NB4 (cell line): Measurements from ENCODE around the gene TTYH3.

Source experiments
- DNase-seq: peaks from one replicate; pipeline ENCODE4 v3.0.0; 2010; ENCODE audit warnings: low read depth
- H3K4me3 ChIP-seq: one replicate; pipeline ENCODE4 v1.5.1; 2011; ENCODE audit warnings: mild to moderate bottlenecking, low read depth, low read length, moderate library complexity
- MYC ChIP-seq: IDR thresholded peaks from 2 replicates; pipeline ENCODE4 v1.6.1; 2011; ENCODE audit warnings: low read depth, low read length
- POLR2A ChIP-seq: IDR thresholded peaks from 2 replicates; pipeline ENCODE4 v1.6.1; 2011; ENCODE audit warnings: mild to moderate bottlenecking; ENCODE audit not compliant: insufficient read length; ENCODE audit errors: extremely low read depth
- TF ChIP-seq, protein P1 (sequence below): IDR thresholded peaks from 2 replicates; pipeline ENCODE4 v1.6.1; 2011; ENCODE audit warnings: low read depth, low read length
- TF ChIP-seq, protein P2 (sequence below): IDR thresholded peaks from one replicate; pipeline ENCODE4 v1.5.1; 2012; ENCODE audit warnings: low read depth, low read length

The TTYH3 gene

DNA sequence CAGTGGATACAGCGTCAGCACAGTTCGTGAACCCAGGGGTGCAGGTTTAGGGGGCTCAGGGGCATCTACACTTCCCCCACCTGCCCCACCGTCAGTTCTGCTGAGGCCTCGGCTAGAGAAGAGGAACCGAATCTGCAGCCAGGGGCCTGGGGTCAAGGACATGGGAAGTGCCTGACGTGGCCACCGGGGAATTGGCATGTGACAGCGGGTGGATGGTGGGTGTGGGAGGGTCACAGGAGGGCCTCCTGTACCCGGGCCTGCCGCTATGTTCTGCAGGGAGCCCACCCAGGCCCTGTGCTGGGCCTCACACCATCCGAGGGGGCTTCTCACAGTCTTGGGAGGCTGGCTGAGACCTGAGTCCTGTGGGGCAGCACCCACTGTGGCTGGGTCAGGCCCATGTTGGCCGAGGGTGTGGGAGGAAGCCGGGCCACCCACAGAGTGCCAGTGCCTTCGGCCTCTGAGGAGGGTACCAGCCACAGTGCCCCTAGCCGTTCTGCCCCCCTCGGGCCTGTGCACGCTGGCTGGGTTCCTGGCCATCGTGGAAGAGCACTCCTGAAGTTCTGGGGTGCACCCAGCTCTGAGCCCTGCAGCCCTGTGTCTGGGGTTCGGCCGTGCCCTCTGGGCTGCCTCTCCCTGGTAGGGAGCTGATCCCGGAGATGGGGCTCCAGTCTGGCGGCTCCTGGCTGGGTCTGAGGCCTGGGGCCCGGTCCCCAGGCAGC lies 5.9 kb downstream of the TTYH3 start:
- no peak overlapping the region for H3K4me3 ChIP-seq
- peak; percentile 88 for DNase-seq
- TF ChIP-seq MYC (no peak), POLR2A (no peak)
- TF ChIP-seq, protein P1, sequence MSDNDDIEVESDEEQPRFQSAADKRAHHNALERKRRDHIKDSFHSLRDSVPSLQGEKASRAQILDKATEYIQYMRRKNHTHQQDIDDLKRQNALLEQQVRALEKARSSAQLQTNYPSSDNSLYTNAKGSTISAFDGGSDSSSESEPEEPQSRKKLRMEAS = no peak; the same call in 1 of the 2 replicates
- TF ChIP-seq, protein P2, sequence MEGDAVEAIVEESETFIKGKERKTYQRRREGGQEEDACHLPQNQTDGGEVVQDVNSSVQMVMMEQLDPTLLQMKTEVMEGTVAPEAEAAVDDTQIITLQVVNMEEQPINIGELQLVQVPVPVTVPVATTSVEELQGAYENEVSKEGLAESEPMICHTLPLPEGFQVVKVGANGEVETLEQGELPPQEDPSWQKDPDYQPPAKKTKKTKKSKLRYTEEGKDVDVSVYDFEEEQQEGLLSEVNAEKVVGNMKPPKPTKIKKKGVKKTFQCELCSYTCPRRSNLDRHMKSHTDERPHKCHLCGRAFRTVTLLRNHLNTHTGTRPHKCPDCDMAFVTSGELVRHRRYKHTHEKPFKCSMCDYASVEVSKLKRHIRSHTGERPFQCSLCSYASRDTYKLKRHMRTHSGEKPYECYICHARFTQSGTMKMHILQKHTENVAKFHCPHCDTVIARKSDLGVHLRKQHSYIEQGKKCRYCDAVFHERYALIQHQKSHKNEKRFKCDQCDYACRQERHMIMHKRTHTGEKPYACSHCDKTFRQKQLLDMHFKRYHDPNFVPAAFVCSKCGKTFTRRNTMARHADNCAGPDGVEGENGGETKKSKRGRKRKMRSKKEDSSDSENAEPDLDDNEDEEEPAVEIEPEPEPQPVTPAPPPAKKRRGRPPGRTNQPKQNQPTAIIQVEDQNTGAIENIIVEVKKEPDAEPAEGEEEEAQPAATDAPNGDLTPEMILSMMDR = no peak

DNA sequence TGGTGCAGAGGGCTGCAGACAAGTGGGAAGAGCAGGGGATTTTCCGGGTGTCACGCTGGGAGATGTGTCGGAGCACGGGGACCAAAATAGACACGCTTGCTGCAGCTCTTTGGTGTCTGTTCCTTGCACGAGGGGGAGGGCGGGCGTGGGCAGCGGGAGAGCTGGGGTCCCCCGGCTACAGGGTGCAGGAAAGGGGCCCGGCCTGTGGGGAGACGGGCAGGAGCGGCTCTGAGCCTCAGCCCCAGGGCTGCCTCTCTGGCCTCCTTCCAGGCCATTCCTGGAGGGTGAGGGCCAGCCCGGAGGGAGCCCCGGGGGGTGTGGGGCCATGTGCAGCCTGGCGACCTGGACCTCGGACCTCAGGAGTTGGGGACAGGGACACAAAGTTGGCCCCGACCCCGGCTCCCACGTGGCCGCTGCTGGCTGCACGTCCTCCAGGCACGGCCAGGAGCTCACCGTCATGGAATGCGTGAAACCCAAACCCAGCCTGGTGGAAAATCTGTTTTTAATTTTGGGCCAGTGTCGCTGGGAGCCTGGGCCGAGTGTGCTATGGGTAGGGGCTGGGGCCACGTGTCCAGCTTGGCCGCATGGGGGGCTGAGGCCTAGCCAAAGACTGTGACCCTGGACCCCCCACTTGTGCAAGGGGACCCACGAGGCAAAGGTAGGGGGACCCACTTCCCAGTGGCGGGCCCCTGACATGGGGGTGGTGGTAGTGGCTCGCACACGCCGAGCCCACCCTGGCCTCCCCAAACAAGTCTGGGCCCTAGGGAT lies 6.6 kb downstream of the TTYH3 start:
- no peak for DNase-seq
- H3K4me3 ChIP-seq = no peak overlapping the region
- TF ChIP-seq, protein P1 = no peak
- no peak for TF ChIP-seq POLR2A

DNA sequence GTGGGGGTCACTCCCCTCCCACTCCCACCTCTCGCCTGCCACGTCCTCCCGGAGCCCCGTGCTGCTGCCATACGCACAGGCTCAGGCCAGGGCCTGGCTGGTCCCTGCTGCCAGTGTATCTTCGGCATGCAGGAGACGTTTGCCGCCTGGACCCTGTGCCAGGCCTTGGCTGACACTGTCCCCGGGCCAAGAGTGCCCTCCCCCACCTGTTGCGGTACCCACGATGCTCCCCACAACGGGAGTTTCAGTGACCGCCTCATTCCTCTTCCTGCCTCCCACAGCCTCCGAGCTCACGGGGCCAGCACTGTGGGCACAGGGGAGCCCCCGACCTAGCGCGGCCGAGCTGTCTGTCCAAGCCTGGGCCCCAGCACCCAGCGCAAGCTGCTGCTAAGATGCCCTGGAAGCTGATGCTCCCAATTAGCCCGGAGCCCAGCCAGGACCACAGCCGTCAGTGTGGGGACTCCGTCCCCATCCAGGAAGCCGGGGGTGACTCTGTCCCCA lies 7.4 kb downstream of the TTYH3 start:
- H3K4me3 ChIP-seq = no peak overlapping the region
- no peak for DNase-seq
- TF ChIP-seq, protein P2 = no peak
- no peak for TF ChIP-seq MYC

DNA sequence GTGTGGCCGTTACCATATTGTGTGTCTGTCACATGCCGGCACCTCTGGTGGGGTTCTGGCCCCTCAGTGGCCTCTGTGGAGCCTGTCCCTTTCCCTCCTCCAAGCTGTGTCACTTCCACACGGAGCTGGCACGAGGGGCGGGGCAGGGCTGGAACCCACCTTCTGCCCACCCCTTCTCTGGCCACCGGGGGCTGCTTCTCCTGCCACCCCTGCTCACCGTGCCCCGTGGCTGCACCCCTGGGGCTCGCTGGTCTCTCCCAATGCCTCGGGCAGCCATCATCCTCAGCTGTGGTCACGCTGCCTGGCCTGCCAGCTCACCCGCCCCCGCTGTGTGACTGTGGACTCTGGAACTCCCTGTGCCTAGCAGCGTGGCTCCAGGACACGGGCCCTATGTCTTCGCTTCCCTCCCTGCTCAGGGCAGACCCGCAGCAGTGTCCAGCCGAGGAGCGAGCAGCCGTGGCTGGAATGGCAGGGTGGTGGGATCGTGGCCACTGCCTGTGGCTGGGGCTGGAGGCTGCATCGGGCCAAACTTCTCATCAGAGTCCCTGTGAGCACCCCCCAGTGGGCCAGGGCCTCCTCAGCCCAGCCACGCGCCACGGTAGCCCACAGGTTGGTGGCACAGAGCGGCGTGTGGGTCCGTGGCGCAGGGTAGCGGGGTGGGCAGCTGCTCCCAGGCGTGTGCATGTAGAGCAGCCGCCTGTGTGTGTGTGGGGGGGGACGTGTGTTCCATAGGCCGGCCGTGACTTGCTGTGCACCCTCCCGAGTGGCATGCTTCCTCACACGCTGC lies 8.1 kb downstream of the TTYH3 start:
- DNase-seq = no peak
- TF ChIP-seq POLR2A (no peak), MYC (no peak)
- TF ChIP-seq, protein P2 = no peak
- TF ChIP-seq, protein P1 = no peak
- H3K4me3 ChIP-seq = no peak overlapping the region

DNA sequence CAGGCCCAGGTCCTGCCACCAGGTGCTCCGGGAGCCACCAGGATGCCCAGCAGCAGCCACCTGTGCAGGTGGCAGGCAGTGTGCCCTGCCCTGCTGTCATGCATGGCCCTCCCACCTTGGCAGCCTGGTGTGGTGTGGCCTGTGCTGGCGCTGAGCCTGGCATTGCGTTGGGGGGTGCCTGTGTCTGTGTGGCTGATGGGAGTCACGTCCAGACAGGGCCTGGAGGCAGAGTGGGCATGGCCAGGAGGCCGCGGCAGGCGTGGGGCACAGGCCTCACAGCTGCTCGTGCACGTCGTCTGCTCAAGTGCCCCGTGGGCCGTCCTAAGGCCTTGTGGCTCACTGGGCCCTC lies 8.7 kb downstream of the TTYH3 start:
- no peak for DNase-seq
- TF ChIP-seq, protein P1 = no peak
- TF ChIP-seq POLR2A (no peak), MYC (no peak)
- TF ChIP-seq, protein P2 = no peak
- no peak overlapping the region for H3K4me3 ChIP-seq

DNA sequence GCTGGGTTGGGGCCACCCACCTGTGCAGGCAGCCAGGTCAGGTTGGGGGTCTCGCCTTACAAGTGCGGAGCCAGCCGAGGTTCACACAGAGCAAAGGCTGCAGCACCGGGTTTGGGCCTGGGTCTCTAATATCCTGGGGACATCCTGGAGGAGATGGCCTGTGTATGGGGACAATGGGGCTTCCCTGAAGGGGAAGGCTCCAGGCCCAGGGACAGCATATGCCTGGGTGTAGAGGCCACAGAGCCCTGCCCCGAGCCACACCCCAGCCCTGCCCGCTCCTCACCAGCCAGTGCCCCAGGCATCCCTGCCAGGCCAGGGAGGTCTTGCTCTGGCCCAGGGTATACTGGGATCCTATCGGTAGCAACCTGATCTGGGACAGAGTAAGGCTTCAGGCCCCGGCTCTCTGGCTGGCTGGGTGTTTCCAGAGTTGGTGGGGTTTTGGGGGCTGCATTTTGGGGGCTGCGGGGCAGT lies 9.1 kb downstream of the TTYH3 start:
- no peak for DNase-seq
- TF ChIP-seq, protein P2 = no peak
- TF ChIP-seq POLR2A = no peak
- TF ChIP-seq, protein P1 = no peak
- no peak for TF ChIP-seq MYC
- H3K4me3 ChIP-seq = no peak overlapping the region
